HCT116 (cell line): ENCODE data around the gene C4orf51. TPM values are rescaled to one million over a fixed set of nuclear protein-coding genes. Genes with fewer than 3 reads are reported as not detected.
A peak's percentile ranks its signal among the peaks of the same experiment; 100 is the strongest.

ENCODE experiments used
- ATAC-seq: fragments of 200-7000 bp; cut with Tn5 transposase; 2 replicates; pipeline ENCODE4 v1.9.1; 2020; ENCODE audit warnings: mild to moderate bottlenecking, moderate library complexity
- BruUV-seq: library from RNA; stranded (reverse); fragments of 400-500 nt; replicated peaks from 2 replicates; lab custom pipeline; 2021; lab: Mats Ljungman, UMichigan
- CTCF ChIA-PET: fragments of 300-600 bp; sonication (Branson Sonifier 250); formaldehyde crosslinking; loops from one replicate; lab custom pipeline; 2021; ENCODE audit warnings: antibody characterized with exemption; lab: Charles Lee
- POLR2A ChIA-PET: fragments of 300-600, 350-600 bp; sonication (Branson Sonifier 250); formaldehyde crosslinking; loops from one replicate; lab custom pipeline; 2021; ENCODE audit warnings: antibody characterized with exemption; lab: Charles Lee
- RAD21 ChIA-PET, 2 experiments: fragments of 300-600 bp; sonication (Branson Sonifier 250); formaldehyde crosslinking; loops; one replicate each; lab custom pipeline; 2023; ENCODE audit warnings: low total read pairs in 2 of 2; ENCODE audit not compliant: uncharacterized antibody in 2 of 2, unreplicated experiment in 2 of 2, low non-redundant PET in 1 of 2; lab: Charles Lee
- DNase-seq: peaks from one replicate; pipeline ENCODE4 v3.0.0-alpha.2; 2010; ENCODE audit warnings: low read depth, low spot score
- H2AFZ ChIP-seq: fragments of 200-600 bp; shearing (Covaris generic), sonication (generic); 2 replicates; pipeline ENCODE4 v1.6.1; 2017; ENCODE audit warnings: low read depth, mixed run types, mixed read lengths, antibody characterized with exemption, low read length; ENCODE audit not compliant: poor library complexity, severe bottlenecking
- H3K27ac ChIP-seq: 2 replicates; pipeline ENCODE4 v1.5.1; 2012; ENCODE audit warnings: low read depth, low read length
- H3K27me3 ChIP-seq: fragments of 200-600 bp; sonication (generic); 2 replicates; pipeline ENCODE4 v1.6.1; 2016; ENCODE audit warnings: mixed run types, low read length, mixed read lengths; ENCODE audit not compliant: insufficient read depth
- H3K36me3 ChIP-seq, 2 experiments: fragments of 200-500 bp in 1 of 2; fragments of 200-600 bp in 1 of 2; sonication (Bioruptor generic) in 1 of 2; sonication (generic) in 1 of 2; 2 replicates each; pipeline versions ENCODE4 v1.5.1 to v1.6.1; 2014 to 2016; ENCODE audit warnings: low read length in 2 of 2, inconsistent platforms in 1 of 2, mixed read lengths in 1 of 2, mixed run types in 1 of 2; ENCODE audit not compliant: insufficient read depth in 2 of 2, control insufficient read depth in 1 of 2
- H3K4me1 ChIP-seq, 2 experiments: fragments of 200-600 bp in 1 of 2; sonication (generic) in 1 of 2; 2 replicates each; pipeline versions ENCODE4 v1.5.1 to v1.6.1; 2012 to 2017; ENCODE audit warnings: low read length in 2 of 2, inconsistent platforms in 1 of 2, mild to moderate bottlenecking in 1 of 2, mixed read lengths in 1 of 2, mixed run types in 1 of 2, moderate library complexity in 1 of 2; ENCODE audit not compliant: insufficient read depth in 2 of 2, control insufficient read depth in 1 of 2
- H3K4me2 ChIP-seq: fragments of 200-600 bp; sonication (generic); 2 replicates; pipeline ENCODE4 v1.6.1; 2017; ENCODE audit warnings: mixed run types, low read length, mixed read lengths
- H3K4me3 ChIP-seq, 2 experiments: fragments of 200-600 bp in 1 of 2; sonication (generic) in 1 of 2; replicated peaks in 1 of 2; 2 replicates each; pipeline ENCODE4 v1.5.1; 2011 to 2016; ENCODE audit warnings: low read length in 2 of 2, control low read depth in 1 of 2, low read depth in 1 of 2, mild to moderate bottlenecking in 1 of 2, mixed read lengths in 1 of 2, mixed run types in 1 of 2
- H3K79me2 ChIP-seq: fragments of 200-600 bp; sonication (generic); 2 replicates; pipeline ENCODE4 v1.6.1; 2017; ENCODE audit warnings: mild to moderate bottlenecking, mixed run types, low read length, moderate library complexity, mixed read lengths; ENCODE audit not compliant: insufficient read depth
- H3K9ac ChIP-seq: fragments of 200-600 bp; sonication (generic); 2 replicates; pipeline ENCODE4 v1.6.1; 2016; ENCODE audit warnings: low read length, mixed read lengths
- H3K9me2 ChIP-seq: fragments of 200-600 bp; sonication (generic), shearing (Covaris generic); 2 replicates; pipeline ENCODE4 v1.6.1; 2017; ENCODE audit warnings: mixed run types, mild to moderate bottlenecking, moderate library complexity; ENCODE audit not compliant: insufficient read depth
- H3K9me3 ChIP-seq, 2 experiments: fragments of 200-500 bp in 1 of 2; fragments of 200-600 bp in 1 of 2; sonication (Bioruptor generic) in 1 of 2; sonication (generic) in 1 of 2; 2 replicates each; pipeline ENCODE4 v1.6.1; 2014 to 2017; ENCODE audit warnings: low read length in 2 of 2, mixed read lengths in 2 of 2, inconsistent platforms in 1 of 2, low read depth in 1 of 2, mild to moderate bottlenecking in 1 of 2, mixed run types in 1 of 2, moderate library complexity in 1 of 2; ENCODE audit not compliant: control insufficient read depth in 1 of 2, insufficient read depth in 1 of 2
- H4K20me1 ChIP-seq: fragments of 200-600 bp; sonication (generic), shearing (Covaris generic); 2 replicates; pipeline ENCODE4 v1.6.1; 2017; ENCODE audit warnings: mixed run types, mild to moderate bottlenecking, moderate library complexity; ENCODE audit not compliant: insufficient read depth
- CBX3 ChIP-seq: IDR thresholded peaks from 2 replicates; pipeline ENCODE4 v1.6.1; 2012; ENCODE audit warnings: low read depth
- CTCF ChIP-seq, 3 experiments: fragments of 200-600 bp in 1 of 3; sonication (generic) in 1 of 3; IDR thresholded peaks in 2 of 3; conservative IDR thresholded peaks in 1 of 3; 2 replicates each; pipeline ENCODE4 v1.5.1; 2012 to 2017; ENCODE audit warnings: low read depth in 2 of 3, low read length in 2 of 3, antibody characterized with exemption in 1 of 3, borderline replicate concordance in 1 of 3, control low read depth in 1 of 3, mild to moderate bottlenecking in 1 of 3, mixed read lengths in 1 of 3, mixed run types in 1 of 3, moderate library complexity in 1 of 3; ENCODE audit not compliant: insufficient read depth in 1 of 3
- EGR1 ChIP-seq: IDR thresholded peaks from 2 replicates; pipeline ENCODE4 v1.6.1; 2012; ENCODE audit warnings: low read depth
- EZH2 ChIP-seq: fragments of 200-600 bp; sonication (generic); IDR thresholded peaks from 2 replicates; pipeline ENCODE4 v1.6.1; 2017; ENCODE audit warnings: antibody characterized with exemption, mixed run types
- FOSL1 ChIP-seq: IDR thresholded peaks from 2 replicates; pipeline ENCODE4 v1.6.1; 2012; ENCODE audit warnings: low read depth
- RAD21 ChIP-seq: IDR thresholded peaks from 2 replicates; pipeline ENCODE4 v1.6.1; 2012; ENCODE audit warnings: low read depth, mild to moderate bottlenecking
- SIN3A ChIP-seq: IDR thresholded peaks from 2 replicates; pipeline ENCODE4 v1.6.1; 2012; ENCODE audit warnings: low read depth
- SP1 ChIP-seq: IDR thresholded peaks from 2 replicates; pipeline ENCODE4 v1.6.1; 2012; ENCODE audit warnings: low read depth
- ZBTB33 ChIP-seq: IDR thresholded peaks from 2 replicates; pipeline ENCODE4 v1.6.1; 2011; ENCODE audit warnings: mild to moderate bottlenecking, low read length, moderate library complexity; ENCODE audit not compliant: insufficient replicate concordance; ENCODE audit errors: extremely low read depth
- ZNF274 ChIP-seq: fragments of 200-500 bp; sonication (Bioruptor generic); IDR thresholded peaks from 2 replicates; pipeline ENCODE4 v1.6.1; 2014; ENCODE audit warnings: mild to moderate bottlenecking, low read depth, low read length, inconsistent platforms
- intact Hi-C: fragments of 100-400 bp; cut with micrococcal nuclease; formaldehyde crosslinking; loops from 2 replicates; pipeline ENCODE4 v1.10.0; 2022
- total RNA-seq: library from RNA; stranded (reverse); gene quantifications from one replicate; pipeline ENCODE4 v1.2.1, GENCODE V29; 2021; ENCODE audit not compliant: unreplicated experiment
- TF ChIP-seq, protein P1 (sequence below): IDR thresholded peaks from 2 replicates; pipeline ENCODE4 v1.6.1; 2012

Gene C4orf51
- total RNA-seq, 1 experiment from 2014 or later: not detected

DNA sequence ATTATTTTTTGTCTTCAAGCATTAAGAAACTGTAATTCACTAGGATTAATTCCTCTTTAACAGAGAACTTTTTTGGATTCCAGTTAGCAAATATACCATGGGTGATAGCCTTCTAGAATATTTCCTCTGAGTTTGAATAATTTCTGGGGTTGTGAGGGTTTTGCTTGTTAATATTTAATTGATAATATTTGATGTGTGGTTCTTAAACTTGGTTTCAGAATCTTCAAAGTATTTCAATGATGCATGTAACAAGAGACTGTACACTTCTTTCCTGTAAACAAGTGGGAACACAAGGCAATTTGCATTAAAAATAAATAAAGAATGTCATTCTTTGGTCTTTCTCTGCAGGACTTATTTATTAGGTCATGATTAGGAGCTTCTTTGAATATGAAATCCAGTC, 9.5 kb upstream of the C4orf51 start (continued):
- TF ChIP-seq SIN3A (no peak), SP1 (no peak), EZH2 (no peak)

- POLR2A ChIA-PET: no interaction called here
- peak; percentile 87 for ATAC-seq
- Histone ChIP-seq H4K20me1 (no peaks in the 10 kb centered on the region), H3K79me2 (no peaks in the 10 kb centered on the region)
- TF ChIP-seq CBX3: peak; percentile 75; the same call in 1 of the 2 replicates
- TF ChIP-seq EGR1: peak; percentile 14; the same call in 1 of the 2 replicates
- peak; percentile 42; the same call in 1 of the 2 replicates for TF ChIP-seq FOSL1
- no peak for TF ChIP-seq CTCF (IDR thresholded peaks at IDR 0.05 in 2 of 3, conservative IDR thresholded peaks at IDR 0.05 in 1 of 3; ENCODE audit: borderline replicate concordance in 1 of 3, insufficient read depth in 1 of 3, low read depth in 2 of 3, low read length in 2 of 3)
- TF ChIP-seq RAD21: no peak
- TF ChIP-seq ZNF274: no peak
- TF ChIP-seq, protein P1, sequence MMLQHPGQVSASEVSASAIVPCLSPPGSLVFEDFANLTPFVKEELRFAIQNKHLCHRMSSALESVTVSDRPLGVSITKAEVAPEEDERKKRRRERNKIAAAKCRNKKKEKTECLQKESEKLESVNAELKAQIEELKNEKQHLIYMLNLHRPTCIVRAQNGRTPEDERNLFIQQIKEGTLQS: no peak
- TF ChIP-seq ZBTB33: no peak
- TF ChIP-seq, all 23 proteins: peak for 3
- Histone ChIP-seq H3K4me2 (peak overlapping the region; percentile 43), H2AFZ (peak overlapping the region; percentile 54), H3K36me3 (no peaks in the 10 kb centered on the region), H3K9ac (no peak overlapping the region), H3K27me3 (no peaks in the 10 kb centered on the region), H3K4me1 (peaks cover 11 to 17% of the 10 kb centered on the region in 2 experiments; a peak in 3 of 4 replicates), H3K9me2 (no peaks in the 10 kb centered on the region), H3K9me3 (no peaks in the 10 kb centered on the region), H3K27ac (no peak overlapping the region), H3K4me3 (no peak overlapping the region)
- RAD21 ChIA-PET: no interaction called here
- CTCF ChIA-PET: no interaction called here
- peak; percentile 43 for DNase-seq
- intact Hi-C loops: no loop called here
- BruUV-seq: no TSS peak
These were observed 426 bp upstream of the C4orf51 start for GRCh38 chr4:145679520-145679919.
